ENCODE results near the gene POPDC2.

Gene POPDC2

DNA sequence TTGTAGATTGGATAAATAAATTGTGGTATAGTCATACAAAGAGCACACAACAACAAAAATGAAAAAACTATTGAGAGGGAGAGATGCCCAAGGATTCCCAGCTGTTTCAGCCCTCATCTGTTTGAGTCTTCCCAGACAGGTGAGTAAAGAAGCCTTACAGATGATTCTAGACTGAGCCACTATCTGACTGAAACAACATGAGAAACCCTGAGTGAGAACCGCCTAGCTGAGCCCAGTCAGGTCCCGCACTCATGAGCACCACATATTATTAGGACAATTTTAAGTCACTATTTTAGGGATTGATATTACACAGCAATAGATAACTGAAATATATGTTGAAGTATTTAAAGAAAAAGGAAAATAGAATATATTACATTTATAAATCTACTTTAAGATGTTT, 19.0 kb downstream of the POPDC2 start:
- TF ChIP-seq, protein P1, sequence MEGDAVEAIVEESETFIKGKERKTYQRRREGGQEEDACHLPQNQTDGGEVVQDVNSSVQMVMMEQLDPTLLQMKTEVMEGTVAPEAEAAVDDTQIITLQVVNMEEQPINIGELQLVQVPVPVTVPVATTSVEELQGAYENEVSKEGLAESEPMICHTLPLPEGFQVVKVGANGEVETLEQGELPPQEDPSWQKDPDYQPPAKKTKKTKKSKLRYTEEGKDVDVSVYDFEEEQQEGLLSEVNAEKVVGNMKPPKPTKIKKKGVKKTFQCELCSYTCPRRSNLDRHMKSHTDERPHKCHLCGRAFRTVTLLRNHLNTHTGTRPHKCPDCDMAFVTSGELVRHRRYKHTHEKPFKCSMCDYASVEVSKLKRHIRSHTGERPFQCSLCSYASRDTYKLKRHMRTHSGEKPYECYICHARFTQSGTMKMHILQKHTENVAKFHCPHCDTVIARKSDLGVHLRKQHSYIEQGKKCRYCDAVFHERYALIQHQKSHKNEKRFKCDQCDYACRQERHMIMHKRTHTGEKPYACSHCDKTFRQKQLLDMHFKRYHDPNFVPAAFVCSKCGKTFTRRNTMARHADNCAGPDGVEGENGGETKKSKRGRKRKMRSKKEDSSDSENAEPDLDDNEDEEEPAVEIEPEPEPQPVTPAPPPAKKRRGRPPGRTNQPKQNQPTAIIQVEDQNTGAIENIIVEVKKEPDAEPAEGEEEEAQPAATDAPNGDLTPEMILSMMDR (conservative IDR thresholded peaks at IDR 0.05; ENCODE audit: control insufficient read depth, insufficient read depth, low read depth, low read length), result no peak

DNA sequence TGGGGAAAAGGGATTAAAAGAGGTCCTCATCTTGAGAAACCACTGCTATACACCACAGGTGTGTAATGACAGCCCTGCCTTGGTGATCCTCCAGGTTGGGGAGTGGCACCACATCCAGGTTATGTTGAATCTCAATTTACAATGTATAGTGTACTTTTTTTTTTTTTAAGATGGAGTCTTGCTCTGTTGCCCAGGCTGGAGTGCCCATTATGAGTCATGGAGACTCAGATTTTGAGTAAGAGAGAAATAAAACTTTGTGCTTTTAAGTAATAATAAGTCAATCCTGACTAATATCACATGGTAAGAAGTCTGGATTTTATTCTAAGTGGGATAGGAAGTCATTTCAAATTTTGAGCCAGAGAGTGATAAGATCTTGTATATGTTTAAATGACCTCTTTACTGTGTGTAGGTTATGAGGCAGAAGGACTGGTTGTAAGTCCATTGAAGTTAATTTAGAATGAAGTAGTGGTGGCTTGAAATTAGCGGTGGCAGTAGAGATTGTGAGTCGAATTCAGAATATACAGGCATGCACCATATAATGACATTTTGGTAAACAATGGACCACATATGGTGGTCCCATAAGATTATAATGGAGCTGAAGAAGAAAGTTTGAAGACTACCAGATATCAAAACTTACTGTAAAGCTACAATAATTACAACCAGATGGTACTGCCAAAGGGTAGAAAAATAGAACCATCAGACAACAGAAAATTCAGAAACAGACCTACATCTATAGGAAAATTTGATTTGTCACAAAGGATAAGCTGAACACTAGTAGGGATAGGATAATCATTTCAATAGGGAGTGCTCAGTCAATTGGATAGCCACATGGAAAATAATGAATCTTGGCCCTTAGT, 20.7 kb downstream of the POPDC2 start:
- H3K4me3 ChIP-seq (ENCODE audit: control insufficient read depth, low read depth, low read length), result no peak overlapping the region
- TF ChIP-seq, protein P1 (conservative IDR thresholded peaks at IDR 0.05; ENCODE audit: control insufficient read depth, insufficient read depth, low read depth, low read length), result no peak
- DNase-seq (ENCODE audit: low read depth), result peak; percentile 49

More for the DNA sequence above, 19.0 kb downstream of the POPDC2 start:
- no peak overlapping the region for H3K4me3 ChIP-seq (ENCODE audit: control insufficient read depth, low read depth, low read length)
- no peak for DNase-seq (ENCODE audit: low read depth)

DNA sequence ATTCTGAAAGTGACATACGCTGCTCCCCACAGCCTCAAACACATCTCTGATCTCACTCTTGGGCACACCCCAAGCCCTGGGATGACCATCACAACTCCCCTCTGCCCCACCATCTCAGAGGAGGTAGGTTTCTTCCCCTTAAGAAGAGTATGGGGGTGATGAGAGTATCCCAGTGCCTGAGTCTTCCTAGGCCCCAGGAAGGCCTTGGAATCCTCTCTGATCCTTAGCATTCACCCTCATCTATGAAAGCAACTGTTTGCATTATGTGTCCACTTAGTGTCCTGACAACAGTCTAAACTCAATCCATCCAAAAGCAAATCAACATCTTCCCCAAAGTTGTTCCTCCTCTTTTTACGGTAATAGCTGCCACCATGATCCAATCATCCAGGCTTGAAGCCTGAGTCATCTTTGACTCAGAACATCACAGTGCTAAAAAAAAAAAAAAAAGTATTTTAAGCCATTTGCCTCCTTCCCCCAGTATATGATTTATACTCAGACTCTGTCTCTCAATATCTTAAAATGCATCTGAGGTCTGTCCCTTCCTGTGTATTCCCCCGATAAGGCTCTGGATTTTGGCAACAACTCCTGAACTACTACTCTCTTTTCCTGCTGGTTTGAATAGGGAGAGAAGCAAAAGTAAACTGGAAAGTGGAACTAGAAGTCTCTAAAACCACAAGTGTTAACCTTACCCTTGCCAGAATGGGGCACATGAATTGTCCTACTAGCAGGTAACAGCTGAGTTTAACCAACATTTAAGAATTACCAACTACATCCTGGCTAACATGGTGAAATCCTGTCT, 22.5 kb downstream of the POPDC2 start:
- DNase-seq (ENCODE audit: low read depth), result peak; percentile 93
- TF ChIP-seq, protein P1 (conservative IDR thresholded peaks at IDR 0.05; ENCODE audit: control insufficient read depth, insufficient read depth, low read depth, low read length), result no peak
- no peak overlapping the region for H3K4me3 ChIP-seq (ENCODE audit: control insufficient read depth, low read depth, low read length)

DNA sequence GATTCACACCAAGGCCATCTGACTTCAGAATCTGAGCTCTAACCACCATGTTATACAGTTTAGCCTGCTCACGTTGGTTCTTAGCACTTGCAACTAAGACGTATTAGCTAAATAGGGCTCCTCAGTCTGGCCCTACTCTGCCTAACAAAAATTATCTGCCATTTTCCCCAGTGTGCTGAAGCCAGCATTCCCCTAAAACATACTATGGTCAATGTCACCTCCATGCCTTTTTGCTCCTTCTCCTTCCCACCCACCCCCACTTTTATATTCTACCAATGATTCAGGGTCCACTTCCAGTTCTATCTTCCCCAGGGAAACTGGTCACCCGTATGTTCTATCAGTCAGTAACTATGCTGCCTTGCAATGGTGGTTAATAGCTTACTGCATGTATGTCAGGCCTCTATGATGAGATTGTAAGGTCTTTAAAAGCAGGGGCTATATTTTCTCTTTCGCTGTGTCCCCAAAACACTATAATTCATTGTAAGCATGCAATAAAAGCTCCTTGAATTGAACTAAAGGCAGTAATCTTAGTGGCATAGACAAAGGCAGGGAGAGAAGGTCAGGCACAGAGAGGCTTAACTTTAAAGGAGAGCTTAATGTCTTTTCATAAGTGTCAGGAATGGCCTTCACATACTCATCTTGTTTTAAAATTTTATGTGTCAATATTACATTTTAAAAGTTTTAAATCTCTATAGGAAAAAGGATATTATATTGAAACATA, 23.3 kb downstream of the POPDC2 start:
- TF ChIP-seq, protein P1 (conservative IDR thresholded peaks at IDR 0.05; ENCODE audit: control insufficient read depth, insufficient read depth, low read depth, low read length), result no peak
- H3K4me3 ChIP-seq (ENCODE audit: control insufficient read depth, low read depth, low read length), result no peak overlapping the region
- no peak for DNase-seq (ENCODE audit: low read depth)

DNA sequence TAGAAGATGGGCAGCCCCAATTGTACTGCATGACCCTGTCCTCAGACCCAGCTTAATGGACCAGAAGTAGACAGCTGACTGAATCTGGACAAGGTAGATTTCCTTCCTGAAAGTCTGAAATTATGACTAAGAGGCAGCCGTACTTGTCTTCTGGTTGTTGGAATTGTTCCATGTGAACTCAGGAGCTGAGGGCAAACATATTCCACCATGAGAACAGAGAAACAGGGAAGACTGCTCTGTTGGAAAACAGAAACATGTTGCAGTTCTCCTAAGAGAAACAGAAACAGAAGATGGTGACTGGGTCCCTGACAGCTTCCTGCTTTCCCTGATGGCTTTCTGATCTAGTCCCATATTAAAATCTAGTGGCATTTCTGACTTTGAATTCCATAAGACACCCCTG, 24.1 kb downstream of the POPDC2 start:
- TF ChIP-seq, protein P1 (conservative IDR thresholded peaks at IDR 0.05; ENCODE audit: control insufficient read depth, insufficient read depth, low read depth, low read length), result no peak
- peak; percentile 60 for DNase-seq (ENCODE audit: low read depth)
- H3K4me3 ChIP-seq (ENCODE audit: control insufficient read depth, low read depth, low read length), result no peak overlapping the region

DNA sequence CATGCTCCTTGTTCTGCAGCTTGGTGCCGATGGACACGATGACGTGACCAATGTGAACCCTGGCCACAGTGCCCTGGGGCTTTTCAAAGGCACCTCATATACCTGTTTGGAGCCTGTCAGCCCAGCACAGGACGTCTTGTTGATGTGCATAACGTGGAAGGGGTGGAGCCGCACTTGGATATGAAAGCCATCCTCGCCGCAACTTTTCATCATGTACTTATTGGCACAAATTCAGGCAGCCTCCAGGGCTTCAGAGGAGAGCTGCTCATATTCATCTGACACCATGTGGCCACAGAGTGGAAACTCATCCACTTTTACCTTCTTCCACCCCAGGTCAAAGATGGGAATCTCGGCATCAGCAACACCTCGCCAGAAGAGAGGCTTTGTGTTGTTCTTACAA, 24.7 kb downstream of the POPDC2 start:
- DNase-seq (ENCODE audit: low read depth), result no peak
- TF ChIP-seq, protein P1 (conservative IDR thresholded peaks at IDR 0.05; ENCODE audit: control insufficient read depth, insufficient read depth, low read depth, low read length), result no peak
- H3K4me3 ChIP-seq (ENCODE audit: control insufficient read depth, low read depth, low read length), result no peak overlapping the region
